HepG2 (cell line): ENCODE results near the gene WFDC5. TPM values are rescaled to one million over a fixed set of nuclear protein-coding genes. Genes with fewer than 3 reads are reported as not detected.
A peak's percentile ranks its signal among the peaks of the same experiment; 100 is the strongest.

Experiments used
- ARID5B ChIP-seq: IDR thresholded peaks from 2 replicates; pipeline ENCODE4 v1.4.0; 2020; ENCODE audit warnings: mild to moderate bottlenecking, missing genetic modification reagents
- ELF1 ChIP-seq: sonication (generic); formaldehyde crosslinking; IDR thresholded peaks from 2 replicates; pipeline ENCODE4 v1.4.0; 2020; ENCODE audit warnings: missing genetic modification reagents
- HMG20A ChIP-seq: IDR thresholded peaks from 2 replicates; pipeline ENCODE4 v1.6.1; 2016; ENCODE audit warnings: borderline replicate concordance
- MXI1 ChIP-seq: IDR thresholded peaks from 3 replicates; pipeline ENCODE4 v1.6.1; 2012; ENCODE audit warnings: low read depth, low read length, inconsistent platforms, borderline replicate concordance
- PRMT3 ChIP-seq: sonication (generic); formaldehyde crosslinking; IDR thresholded peaks from 2 replicates; pipeline ENCODE4 v1.8.1; 2022; ENCODE audit warnings: low read depth, mild to moderate bottlenecking, moderate library complexity, missing genetic modification reagents, borderline replicate concordance
- SP4 ChIP-seq: sonication (generic); formaldehyde crosslinking; IDR thresholded peaks from 2 replicates; pipeline ENCODE4 v1.8.1; 2023; ENCODE audit warnings: mild to moderate bottlenecking, missing genetic modification reagents
- ZBTB8A ChIP-seq: sonication (generic); formaldehyde crosslinking; IDR thresholded peaks from 2 replicates; pipeline ENCODE4 v1.4.0; 2020; ENCODE audit warnings: mild to moderate bottlenecking, low read depth, missing genetic modification reagents, borderline replicate concordance
- ZMAT5 ChIP-seq: sonication (generic); formaldehyde crosslinking; IDR thresholded peaks from 2 replicates; pipeline ENCODE4 v1.5.0; 2020; ENCODE audit warnings: mild to moderate bottlenecking, low read depth, missing genetic modification reagents, borderline replicate concordance
- ZNF24 ChIP-seq: fragments of 450-650 bp; IDR thresholded peaks from 2 replicates; pipeline ENCODE4 v1.6.1; 2017; ENCODE audit warnings: antibody characterized with exemption, mild to moderate bottlenecking
- ZNF350 ChIP-seq: sonication (generic); formaldehyde crosslinking; IDR thresholded peaks from 2 replicates; pipeline ENCODE4 v1.4.0; 2020; ENCODE audit warnings: mild to moderate bottlenecking, low read depth, missing genetic modification reagents, borderline replicate concordance
- ZNF687 ChIP-seq: sonication (generic); formaldehyde crosslinking; IDR thresholded peaks from 2 replicates; pipeline ENCODE4 v1.5.1; 2020; ENCODE audit warnings: mild to moderate bottlenecking, missing genetic modification reagents, moderate library complexity
- ZNF7 ChIP-seq: IDR thresholded peaks from 2 replicates; pipeline ENCODE4 v1.6.1; 2016; ENCODE audit warnings: missing biosample characterization, missing genetic modification reagents
- ZNF768 ChIP-seq: sonication (generic); formaldehyde crosslinking; IDR thresholded peaks from 2 replicates; pipeline ENCODE4 v1.4.0; 2020; ENCODE audit warnings: missing genetic modification reagents
- polyA plus RNA-seq, 8 experiments: library from polyadenylated mRNA; depleted of rRNA in 3 of 8; stranded (reverse) in 7 of 8; unstranded in 1 of 8; fragments of >200 nt; fragmentation: Illumina TruSeq in 4 of 8; extraction: Trizol in 4 of 8; gene quantifications; 2 replicates each; pipeline versions ENCODE4 v1.2.1 to v1.2.3, GENCODE V29; 2011 to 2016; ENCODE audit warnings: low read depth in 4 of 8, missing spikeins in 1 of 8, mixed read lengths in 1 of 8; ENCODE audit not compliant: insufficient read depth in 1 of 8
- total RNA-seq, 5 experiments: library from RNA; depleted of rRNA; stranded (reverse); fragments of >200 nt; fragmentation: Illumina TruSeq; extraction: Trizol; gene quantifications; 2 replicates each; pipeline ENCODE4 v1.2.3, GENCODE V29; 2016; ENCODE audit warnings: low read depth in 1 of 5
- TF ChIP-seq, protein P1 (sequence below): sonication (generic); formaldehyde crosslinking; conservative IDR thresholded peaks from 2 replicates; pipeline ENCODE4 v1.5.0; 2020; ENCODE audit warnings: missing genetic modification reagents
- TF ChIP-seq, protein P2 (sequence below): sonication (generic); formaldehyde crosslinking; IDR thresholded peaks from 2 replicates; pipeline ENCODE4 v1.5.1; 2020; ENCODE audit warnings: missing genetic modification reagents, mild to moderate bottlenecking, borderline replicate concordance
- TF ChIP-seq, protein P3 (sequence below): sonication (generic); formaldehyde crosslinking; IDR thresholded peaks from 2 replicates; pipeline ENCODE4 v1.4.0; 2020; ENCODE audit warnings: missing genetic modification reagents

WFDC5 gene
- total and polyA plus RNA-seq, 2 of the 13 experiments (the other 11 are each of a cell fraction or from before 2014, with no cell fraction given) = not detected

DNA sequence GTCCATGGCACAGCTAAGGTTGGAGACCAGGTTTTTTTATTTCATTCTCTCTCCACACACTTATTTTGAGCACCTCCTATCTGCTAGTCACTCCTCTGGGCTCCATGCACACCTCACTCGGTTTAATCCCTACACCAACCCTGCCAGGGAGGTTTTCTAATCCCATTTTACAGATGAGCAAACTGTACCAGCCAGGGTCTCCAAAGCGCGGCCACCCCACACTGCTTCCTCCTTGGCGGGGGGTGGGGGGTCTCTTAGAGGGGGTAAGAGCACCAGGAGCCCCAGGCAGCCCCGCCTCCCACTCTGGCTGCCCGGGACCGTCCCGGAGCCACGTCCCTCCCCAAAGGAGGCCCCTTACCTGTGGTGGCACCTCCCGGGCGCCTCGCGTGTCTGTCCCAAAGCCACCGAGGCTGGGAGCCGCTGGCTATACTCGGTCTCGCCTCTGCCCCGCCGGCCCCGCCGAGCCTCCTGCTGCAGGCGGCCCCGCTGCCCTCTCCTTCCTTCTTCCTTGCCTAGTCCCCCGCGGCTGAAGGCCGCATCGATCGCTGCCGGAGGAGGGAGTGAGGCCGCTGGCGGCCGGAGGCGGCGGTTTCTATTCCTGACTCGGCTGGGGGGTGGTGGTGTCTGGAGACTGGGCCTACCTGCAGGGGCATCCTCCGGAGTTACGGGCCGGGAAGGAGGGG lies 14.3 kb downstream of the WFDC5 start, which contains the start of gene KCNS1 (continued):
- TF ChIP-seq, protein P1, sequence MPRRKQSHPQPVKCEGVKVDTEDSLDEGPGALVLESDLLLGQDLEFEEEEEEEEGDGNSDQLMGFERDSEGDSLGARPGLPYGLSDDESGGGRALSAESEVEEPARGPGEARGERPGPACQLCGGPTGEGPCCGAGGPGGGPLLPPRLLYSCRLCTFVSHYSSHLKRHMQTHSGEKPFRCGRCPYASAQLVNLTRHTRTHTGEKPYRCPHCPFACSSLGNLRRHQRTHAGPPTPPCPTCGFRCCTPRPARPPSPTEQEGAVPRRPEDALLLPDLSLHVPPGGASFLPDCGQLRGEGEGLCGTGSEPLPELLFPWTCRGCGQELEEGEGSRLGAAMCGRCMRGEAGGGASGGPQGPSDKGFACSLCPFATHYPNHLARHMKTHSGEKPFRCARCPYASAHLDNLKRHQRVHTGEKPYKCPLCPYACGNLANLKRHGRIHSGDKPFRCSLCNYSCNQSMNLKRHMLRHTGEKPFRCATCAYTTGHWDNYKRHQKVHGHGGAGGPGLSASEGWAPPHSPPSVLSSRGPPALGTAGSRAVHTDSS (CRISPR knock-in tag) = no peak
- TF ChIP-seq ZNF768 (CRISPR knock-in tag) (0 out of 2 replicates have a peak, but pooled peaks have one; percentile 40), ZBTB8A (CRISPR knock-in tag) (no peak), HMG20A (CRISPR knock-in tag) (no peak), SP4 (CRISPR knock-in tag) (peak; percentile 38; the same call in 1 of the 2 replicates), ZMAT5 (CRISPR knock-in tag) (no peak), ARID5B (CRISPR knock-in tag) (peak; percentile 52), ZNF7 (CRISPR knock-in tag) (no peak), PRMT3 (CRISPR knock-in tag) (no peak), ELF1 (CRISPR knock-in tag) (peak; percentile 20; the same call in 1 of the 2 replicates), ZNF687 (peak; percentile 63; the same call in 1 of the 2 replicates), ZNF350 (peak; percentile 59; the same call in 1 of the 2 replicates), ZNF24 (no peak), MXI1 (no peak)
- TF ChIP-seq, protein P2, sequence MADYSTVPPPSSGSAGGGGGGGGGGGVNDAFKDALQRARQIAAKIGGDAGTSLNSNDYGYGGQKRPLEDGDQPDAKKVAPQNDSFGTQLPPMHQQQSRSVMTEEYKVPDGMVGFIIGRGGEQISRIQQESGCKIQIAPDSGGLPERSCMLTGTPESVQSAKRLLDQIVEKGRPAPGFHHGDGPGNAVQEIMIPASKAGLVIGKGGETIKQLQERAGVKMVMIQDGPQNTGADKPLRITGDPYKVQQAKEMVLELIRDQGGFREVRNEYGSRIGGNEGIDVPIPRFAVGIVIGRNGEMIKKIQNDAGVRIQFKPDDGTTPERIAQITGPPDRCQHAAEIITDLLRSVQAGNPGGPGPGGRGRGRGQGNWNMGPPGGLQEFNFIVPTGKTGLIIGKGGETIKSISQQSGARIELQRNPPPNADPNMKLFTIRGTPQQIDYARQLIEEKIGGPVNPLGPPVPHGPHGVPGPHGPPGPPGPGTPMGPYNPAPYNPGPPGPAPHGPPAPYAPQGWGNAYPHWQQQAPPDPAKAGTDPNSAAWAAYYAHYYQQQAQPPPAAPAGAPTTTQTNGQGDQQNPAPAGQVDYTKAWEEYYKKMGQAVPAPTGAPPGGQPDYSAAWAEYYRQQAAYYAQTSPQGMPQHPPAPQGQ = no peak
- TF ChIP-seq, protein P3, sequence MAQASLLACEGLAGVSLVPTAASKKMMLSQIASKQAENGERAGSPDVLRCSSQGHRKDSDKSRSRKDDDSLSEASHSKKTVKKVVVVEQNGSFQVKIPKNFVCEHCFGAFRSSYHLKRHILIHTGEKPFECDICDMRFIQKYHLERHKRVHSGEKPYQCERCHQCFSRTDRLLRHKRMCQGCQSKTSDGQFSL (CRISPR knock-in tag) = no peak
